Measurements from ENCODE around the gene CIRBP.

DNA sequence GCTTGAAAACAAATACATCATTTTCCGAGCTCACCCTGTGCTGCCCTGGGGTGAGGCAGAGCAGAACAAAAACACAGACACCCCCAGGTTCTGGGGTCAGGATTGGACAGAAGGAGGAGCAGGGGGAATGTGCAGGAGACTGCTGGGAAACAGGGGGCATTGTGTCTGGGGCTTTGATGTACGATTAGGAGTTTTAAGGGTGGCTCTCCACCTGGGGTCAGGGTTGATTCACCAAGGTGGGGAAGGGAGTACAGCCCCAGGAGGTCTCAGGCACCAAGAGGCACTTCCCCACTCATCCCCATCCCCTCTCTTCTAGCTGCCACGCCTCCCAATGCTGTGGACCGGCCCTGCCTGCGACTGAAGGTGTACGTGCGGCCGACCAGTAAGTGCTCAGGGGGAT, 29.1 kb downstream of the CIRBP start:
- TF ChIP-seq CTCF (conservative IDR thresholded peaks at IDR 0.05; ENCODE audit: low read depth, low read length) (no peak), EZH2 (IDR thresholded peaks at IDR 0.05; ENCODE audit: borderline replicate concordance, low read depth, low read length, poor library complexity, severe bottlenecking) (no peak)

Data from A673 (cell line).